ENCODE measurements around the gene CD2AP.
"Not testable (repeated sequence)": the region's sequence is repeated elsewhere in the genome, so short reads cannot be mapped to it uniquely, and the experiment has no call there.

The CD2AP gene

DNA sequence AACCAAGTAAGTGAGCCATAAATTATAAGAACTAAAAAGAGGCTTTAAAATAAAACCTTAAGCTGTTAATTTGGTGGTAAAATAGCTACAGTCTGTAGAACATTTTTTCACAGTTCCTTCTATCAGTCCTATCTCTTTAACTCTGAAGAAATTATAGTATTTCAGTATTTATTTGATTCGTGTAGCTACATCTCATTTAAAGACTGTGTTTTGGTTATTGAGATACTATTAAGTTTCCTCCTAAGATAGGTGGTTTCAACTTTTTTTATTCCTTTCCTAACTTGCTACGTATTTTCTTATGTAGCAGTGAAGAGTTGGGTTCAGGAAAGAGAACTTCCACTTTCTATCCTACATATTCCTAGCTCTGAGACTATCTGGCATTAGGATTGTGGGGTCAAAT lies 97.2 kb downstream of the CD2AP start:
- DNase-seq = no peak

DNA sequence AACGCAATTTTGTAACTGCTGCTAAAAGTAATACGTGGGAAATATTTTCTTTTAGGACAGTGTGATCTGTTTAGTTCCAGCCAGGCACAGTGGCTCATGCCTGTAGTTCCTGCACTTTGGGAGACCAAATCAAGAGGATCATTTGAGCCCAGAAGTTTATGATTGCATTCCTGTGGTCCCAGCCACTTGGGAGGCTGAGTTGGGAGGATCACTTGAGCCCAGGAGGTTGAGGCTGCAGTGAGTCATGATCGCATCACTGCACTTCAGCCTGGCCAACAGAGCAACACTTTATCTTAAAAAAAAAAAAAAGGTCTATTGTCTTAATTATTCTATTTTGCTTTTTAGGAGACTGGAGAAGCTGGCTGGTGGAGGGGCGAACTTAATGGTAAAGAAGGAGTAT lies 101.5 kb downstream of the CD2AP start:
- DNase-seq = no peak

DNA sequence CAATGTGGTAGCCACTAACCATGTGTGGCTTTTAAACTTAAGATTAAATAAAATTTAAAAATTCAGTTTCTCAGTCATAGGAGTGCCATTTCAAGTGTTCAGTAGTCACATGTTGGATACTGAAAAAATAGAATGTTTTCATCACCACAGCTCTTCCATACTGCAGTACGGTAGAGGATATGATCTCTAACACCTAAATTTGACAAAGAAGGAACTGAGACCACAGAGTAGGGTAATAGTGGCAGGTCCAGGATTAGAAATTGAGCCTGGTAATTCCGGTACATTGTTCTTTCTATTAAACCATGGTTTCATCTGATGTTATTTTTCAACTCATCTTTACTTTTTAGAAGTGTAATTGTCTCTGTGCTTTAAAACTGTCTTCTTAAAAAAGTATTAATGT lies 104.0 kb downstream of the CD2AP start:
- DNase-seq = no peak

DNA sequence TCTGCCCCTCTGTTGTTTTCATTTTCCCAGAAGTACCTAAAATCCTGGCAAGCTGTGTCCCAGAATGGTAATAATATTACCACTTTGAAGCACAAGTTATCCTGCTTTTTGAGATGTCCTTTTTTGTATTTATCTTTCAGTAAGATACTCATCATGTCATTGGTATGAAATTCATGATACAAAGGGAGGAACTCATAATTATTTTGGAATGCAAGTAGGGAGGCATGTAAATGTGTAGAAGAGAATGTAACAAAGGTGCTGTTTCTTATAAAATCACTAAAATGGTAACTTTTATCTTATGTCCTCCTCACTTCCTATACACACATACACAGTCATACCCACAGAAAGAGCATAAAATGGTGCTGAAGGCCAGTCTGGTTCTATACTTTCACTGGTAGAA lies 109.9 kb downstream of the CD2AP start:
- DNase-seq = no peak

DNA sequence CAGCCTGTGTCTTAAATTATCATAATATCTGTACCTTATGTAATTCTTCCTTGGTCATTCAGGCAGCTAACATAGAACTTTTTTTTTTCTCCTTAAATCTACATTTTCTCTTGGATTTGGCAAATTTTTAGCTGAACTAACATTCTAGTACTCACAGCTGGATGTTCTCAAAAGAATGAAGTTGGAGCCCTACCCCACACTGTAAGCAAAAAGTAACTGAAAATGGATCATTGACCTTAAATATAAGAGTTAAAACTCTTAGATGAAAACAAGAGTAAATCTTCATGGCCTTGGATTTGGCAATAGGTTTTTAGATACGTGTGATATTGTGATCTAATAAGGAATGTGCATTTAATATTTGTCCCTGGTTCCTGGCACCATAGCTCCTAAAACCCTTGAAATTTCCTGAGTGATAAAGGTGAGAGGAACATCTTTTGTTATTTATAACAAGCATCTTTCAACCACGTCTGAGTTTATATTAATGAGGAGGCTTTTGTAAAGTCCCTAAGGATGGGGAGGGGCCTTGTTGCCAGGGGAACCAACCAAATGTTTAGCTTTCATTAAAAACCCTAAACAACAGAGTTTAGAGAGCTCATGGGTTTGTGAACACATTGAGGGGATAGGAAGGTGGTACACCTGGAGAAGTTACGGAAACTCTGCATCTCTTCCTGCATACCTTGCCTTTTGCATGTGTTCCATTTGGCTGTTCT lies 114.7 kb downstream of the CD2AP start:
- DNase-seq = no peak

DNA sequence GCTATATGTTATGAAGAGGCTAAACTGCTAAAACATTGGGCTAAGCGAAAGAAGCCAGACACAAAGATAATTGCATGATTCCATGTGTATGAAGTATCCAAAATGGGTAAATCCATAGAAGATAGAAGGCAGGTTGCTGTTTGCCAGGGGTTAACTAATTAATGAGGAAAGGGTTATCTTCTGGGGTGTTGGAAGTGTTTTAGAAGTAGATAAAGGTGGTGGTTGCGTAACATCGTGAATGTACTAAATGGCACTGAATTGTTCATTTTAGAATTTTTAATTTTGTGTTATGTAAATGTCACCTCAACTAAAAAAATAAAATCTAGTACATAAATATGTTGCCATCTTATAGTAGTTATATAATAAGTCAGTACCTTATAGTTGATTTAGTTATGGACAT lies 116.4 kb downstream of the CD2AP start:
- no peak for DNase-seq

DNA sequence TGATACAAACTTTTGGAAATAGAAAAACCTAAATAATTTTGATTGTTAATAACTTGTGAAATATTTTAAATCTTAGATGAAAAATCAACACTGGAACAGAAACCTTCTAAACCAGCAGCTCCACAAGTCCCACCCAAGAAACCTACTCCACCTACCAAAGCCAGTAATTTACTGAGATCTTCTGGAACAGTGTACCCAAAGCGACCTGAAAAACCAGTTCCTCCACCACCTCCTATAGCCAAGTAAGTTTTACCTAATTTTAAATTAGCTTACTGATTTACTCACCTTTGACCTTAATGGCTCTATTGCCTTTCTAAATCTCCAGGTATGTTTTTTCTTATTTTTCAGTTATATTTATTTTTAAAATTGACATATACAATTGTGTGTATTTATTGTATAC lies 118.2 kb downstream of the CD2AP start:
- no peak for DNase-seq

DNA sequence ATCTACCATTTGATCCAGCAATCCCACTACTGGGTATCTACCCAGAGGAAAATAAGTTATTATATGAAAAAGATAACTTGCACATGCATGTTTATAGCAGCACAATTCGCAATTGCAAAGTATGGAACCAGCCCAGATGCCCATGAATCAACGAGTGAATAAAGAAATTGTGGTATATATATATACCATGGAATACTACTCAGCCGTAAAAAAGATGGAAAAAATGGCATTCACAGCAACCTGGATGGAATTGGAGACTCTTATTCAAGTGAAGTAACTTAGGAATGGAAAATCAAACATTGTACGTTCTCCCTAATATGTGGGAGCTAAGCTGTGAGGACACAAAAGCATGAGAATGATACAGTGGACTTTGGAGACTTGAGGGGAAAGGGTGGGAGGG lies 120.8 kb downstream of the CD2AP start:
- no peak for DNase-seq

DNA sequence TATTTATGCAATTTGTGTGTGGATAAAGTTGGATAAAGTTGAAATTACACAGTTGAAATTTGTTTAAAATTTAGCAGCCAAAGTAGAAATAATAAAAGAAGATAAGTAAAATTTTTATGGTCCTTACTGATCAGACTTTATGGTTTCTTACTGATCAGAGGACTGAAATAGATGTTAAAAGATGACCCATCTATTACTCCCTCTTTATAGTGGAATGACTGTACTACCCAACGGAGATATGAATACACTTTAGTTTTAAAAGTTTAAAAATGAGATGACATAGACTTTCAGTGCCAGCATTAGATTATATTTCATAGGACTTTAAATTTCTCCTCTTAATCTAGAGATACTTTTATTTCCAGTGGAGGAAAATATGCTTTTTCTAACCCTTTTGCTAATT lies 121.9 kb downstream of the CD2AP start:
- DNase-seq = no peak

DNA sequence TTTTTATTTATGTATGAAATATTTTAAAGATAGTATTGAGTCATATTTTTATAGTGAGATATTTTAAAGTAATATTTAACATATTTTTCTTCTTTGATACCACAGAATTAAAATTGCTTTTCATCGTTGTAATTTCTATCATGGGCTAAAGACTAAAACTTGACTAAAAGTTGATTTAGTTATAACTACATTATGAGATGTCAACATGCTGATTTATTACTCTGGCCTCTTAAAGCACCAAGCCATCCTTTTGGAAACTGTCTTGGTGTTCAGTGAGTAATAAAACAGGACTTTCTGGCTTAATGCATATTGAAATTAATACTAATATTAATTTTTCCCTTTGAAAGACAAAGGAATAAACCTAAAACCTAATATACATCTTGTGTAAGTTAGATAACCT lies 125.6 kb downstream of the CD2AP start:
- no peak for DNase-seq

DNA sequence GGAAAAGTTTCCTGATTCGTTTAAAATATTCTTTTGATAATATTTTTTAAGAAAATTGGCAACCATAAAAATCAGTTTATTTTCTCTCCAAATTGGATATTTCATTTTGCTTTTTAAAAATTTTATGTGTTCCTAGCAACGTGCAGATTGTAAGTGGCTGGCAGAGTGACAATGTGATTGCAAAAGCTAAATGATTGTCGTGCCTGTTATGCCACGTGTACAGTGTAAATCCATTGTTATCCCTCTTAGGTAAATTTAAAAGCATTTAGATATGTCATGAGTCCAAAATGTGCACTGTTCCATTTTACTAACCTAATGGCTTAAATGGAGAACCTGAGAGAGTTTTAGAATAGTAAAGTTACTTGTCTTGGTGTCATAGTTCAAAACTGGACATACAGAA lies 126.4 kb downstream of the CD2AP start:
- DNase-seq = no peak

DNA sequence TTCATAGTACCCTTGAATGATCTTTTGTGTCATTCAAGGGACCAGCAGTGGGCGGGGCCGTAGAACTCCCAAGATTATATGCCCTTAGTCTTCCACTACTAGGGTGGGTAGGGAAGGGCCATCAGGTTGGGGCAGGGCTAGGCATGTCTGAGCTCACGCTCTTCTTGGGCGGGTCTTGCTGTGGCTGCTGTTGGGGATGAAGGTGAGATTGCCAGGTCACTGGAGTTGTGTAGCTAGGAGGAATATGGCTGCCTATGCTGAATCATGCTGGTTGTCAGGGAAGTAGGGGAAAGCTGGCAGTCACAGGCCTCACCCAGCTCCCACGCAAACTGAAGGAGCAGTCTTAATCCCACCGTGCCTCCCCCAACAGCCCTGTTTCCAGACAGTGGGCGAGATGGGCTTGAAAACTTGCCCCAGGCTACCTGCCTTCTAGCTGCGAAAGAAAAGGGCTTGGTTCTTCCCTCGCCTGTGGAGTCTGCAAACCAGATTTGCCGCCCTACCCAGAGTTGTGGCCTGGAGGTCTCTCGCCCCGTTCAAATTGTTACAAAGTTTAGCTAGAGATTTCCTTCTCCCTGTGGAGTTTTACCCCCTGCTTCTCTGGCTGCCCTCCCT lies 144.4 kb downstream of the CD2AP start:
- DNase-seq = no peak

DNA sequence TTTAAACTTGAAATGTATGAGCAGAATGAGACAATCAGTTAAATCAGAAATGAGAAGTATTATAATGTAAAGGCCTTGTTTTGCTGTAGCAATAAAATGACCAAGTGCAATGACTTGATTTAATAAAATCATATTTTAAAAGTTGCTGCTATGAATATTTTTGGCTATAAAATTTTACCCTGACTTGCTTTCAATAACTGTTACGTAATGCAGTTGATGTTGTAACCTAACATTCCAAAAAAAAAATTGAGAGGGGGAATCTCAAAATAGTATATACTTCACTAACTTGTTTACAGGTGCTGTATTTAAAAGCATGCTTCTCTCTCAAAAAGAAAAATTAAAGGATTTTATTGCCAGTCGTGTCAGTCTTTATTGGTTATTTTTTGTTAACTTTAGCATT lies 149.2 kb downstream of the CD2AP start:
- no peak for DNase-seq

DNA sequence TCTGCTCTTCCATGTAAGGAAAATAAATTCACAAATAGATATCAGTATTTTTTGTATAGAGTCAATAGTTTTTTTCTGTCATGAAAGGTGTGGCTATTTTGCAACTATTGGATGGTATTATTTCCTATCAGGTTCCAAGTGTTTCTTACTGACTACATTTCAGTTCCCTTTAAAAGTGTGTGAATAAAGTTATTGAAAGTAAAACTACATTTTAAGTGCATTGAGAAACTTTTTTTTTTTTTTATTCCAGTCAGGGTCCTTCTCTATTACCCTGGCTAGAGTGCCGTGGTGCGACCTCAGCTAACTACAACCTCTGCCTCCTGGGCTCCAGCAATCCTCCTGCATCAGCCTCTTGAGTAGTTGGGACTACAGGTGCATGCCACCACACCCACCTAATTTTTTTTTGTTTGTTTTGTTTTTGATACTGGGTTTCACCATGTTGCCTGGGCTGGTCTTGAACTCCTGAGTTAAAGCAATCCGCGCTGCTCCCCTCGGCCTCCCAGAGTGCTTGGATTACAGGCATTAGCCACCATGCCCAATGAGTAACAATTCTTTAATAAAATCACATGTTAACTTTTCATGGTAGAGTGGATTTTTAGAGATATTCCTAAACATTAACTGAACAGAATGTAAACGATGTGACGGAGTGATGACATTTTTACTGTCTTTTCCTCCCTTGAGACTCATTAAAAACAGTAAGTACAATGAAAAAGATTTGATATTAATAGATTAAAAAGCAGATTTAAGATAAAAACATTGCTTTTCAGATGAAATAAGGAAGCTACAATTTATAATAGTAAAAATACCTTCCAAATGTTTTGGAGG lies 151.1 kb downstream of the CD2AP start:
- DNase-seq = no peak

DNA sequence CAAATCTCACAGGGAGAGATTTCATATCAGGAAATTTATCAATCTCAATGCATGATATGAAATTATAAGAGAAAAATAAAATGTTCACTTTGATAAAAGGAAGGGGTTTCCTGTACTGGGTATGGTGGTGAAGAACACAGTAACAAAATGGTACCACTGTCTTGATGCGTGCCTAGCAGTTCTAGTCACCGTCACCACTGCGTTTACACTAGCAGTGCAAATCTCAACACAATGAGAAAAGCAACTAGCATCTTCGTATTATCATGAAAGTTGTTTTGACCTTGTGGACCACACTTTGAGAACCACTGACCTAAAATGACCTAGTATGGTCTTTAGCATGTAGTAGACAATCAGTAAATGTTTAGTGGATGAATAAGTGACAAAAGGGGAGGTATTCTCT lies 152.4 kb downstream of the CD2AP start:
- DNase-seq = no peak

DNA sequence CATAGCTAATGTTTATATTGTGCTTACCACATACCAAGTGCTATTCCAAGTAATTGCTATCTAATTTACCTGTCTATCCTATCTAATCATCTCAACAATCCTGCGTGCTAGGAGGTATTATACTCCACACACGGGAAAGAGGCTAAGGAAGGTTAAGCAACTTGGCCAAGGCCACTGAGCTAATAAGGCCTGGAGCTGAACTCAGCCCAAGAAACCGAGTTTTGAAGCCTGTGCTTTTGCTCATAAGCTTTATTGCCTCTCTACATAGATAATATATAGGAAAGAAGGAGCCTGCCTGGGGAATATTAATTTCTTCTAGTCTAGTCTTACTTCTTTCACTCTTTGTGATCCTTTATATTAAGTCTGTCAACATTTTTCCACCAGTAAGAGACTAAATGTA lies 153.0 kb downstream of the CD2AP start:
- DNase-seq = no peak

DNA sequence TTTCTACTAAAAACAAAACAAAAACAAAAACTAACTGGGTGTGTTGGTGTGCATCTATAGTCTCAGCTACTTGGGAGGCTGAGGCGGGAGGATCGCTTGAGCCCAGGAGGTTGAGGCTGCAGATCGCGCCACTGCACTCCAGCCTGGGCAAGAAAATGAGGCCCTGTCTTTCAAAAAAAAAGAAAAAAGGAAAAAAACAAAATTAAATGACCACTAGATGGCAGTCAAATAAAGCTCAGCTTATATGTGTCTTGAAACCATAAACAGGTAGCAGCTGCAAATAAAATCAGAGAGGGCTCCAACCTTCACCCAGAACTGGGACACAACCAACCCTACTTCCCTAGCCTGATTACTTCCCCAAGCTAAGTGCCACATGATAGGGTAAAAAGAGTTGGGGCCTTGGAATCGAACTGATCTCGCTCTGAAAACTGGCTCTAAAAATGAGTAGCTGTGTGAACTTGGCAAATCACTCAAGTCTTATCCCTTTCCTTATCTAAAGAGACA lies 153.7 kb downstream of the CD2AP start:
- DNase-seq = peak; percentile 68

DNA sequence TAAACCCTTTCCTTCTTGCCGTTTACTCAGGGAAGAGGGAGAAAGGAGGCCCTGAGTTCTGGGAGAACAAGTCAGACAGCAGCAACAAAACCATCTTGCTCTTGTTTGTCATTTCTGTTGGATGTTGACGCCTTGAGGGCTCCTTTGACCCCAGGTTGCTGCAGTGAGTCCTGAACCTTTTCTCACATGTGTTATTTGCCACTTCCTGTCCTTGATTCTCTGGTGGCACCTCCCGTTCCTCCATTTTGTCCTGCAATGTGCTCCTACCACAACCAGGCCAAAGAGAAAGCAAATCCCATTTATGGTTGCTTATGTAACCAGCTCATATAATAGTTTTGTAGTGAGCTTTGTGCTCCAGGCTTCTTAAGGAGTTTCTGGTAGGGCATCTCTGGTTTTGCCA lies 154.2 kb downstream of the CD2AP start:
- DNase-seq = no peak

DNA sequence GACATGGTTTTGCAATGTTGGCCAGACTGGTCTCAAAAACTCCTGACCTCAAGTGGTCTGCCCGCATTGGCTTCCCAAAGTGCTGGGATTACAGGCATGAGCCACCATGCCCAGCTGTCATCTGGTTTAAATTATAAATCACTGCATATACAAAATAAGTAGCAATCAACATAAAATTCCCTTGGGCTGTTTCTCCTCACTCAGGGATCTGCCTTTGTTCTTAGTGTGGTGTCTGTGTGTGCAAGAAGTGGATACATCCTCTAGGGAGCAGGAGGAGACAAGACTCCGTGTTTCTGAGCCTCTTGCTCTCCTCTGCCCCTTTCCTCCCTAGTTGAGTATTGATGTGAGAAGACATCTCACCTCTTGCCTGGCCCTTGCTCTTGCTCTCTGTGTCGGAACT lies 155.6 kb downstream of the CD2AP start:
- no peak for DNase-seq

DNA sequence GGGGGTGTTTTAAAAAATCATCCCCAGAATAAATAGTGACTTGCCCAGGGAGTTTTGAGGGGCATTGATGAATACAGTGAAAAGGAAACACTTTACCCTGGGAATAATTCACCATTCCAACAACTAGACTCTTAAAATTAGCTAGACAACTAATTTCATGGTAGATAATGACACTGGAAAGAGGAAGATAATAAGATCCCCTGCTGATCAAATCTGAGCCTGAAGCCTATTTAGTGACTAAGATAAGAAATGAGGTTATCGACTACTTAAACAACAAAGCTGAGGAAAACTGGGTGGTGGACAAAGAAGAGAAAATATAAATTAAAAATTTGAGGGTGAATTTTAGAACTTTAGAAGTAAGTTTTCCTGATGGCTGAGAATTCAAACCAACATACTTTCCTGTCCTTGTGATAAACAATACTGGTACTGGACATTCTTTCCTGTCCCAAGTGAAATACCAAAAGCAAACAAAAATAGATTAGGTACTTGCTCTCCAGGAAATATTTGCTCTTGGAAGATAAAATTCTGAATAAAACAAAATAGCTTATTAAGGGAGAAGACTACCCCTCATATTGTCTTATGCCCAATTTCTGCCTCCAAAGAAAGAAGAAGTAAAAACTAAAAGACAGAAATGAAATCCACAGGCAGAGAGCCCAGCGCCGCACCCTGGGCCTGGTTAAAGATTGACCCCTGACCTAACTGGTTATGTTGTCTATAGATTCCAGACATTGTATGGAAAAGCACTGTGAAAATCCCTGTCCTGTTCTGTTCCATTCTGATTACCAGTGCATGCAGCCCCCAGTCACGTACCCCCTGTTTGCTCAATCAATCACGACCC lies 156.8 kb downstream of the CD2AP start:
- DNase-seq = no peak

DNA sequence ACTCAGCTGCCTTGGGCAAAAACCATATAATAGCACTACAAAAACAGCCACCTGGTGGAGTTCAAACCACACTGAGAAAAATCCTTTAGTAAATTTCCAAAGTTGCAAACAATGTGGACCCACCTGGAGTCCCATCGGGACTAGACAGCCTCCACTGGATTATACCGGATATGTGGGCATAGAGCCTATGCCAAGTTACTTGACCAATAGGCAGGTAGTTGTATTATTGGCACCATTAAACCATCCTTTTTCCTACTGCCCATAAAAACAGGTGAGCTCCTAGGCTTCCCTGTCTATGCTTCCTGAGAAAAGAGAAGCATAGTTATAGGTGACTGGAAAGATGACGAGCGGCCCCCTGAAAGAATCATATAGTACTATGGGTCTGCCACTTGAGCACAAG lies 169.1 kb downstream of the CD2AP start:
- no peak for DNase-seq

DNA sequence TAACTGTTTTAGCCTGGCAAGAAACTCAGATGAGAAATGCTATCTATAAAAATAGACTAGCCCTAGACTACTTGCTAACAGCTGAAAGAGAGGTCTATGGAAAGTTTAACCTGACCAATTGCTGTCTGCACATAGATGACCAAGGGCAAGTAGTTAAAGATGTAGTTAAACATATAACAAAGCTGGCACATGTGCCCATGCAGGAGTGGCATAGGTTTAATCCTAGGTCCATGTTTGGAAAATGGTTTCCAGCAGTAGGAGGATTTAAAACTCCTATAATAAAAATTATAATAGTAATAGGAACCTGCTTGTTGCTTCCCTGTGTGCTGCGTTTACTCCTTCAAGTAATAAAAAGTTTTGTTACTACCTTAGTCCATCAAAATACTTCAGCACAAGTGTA lies 169.6 kb downstream of the CD2AP start:
- DNase-seq = no peak

DNA sequence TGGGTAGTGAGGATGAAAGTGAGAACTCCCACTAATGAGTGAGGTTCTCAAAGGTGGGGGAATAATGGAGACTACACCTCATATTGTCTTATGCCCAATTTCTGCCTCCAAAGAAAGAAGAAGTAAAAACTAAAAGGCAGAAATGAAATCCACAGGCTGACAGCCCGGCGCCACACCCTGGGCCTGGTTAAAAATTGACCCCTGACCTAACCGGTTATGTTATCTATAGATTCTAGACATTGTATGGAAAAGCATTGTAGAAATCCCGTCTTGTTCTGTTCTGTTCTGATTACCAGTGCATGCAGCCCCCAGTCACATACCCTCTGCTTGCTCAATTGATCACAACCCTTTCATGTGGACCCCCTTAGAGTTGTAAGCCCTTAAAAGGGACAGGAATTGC lies 170.0 kb downstream of the CD2AP start:
- not testable (repeated sequence) for DNase-seq
